NCI-H748 (cell line): ENCODE data around the gene LCE1E.
A peak's percentile ranks its signal among the peaks of the same experiment; 100 is the strongest.

Experiments used
- DNase-seq: peaks from one replicate; lab custom pipeline; 2025; ENCODE audit not compliant: unreplicated experiment; lab: John Stamatoyannopoulos, UW

LCE1E gene

GRCh38 chr1:152786077-152786476 is at the start of gene LCE1E:
TSS of gene LCE1E (plus strand) at chr1:152786257. CDS start at chr1:152787300, 1,043 bp downstream.
- no peak for DNase-seq

GRCh38 chr1:152737997-152738396 is 48.1 kb upstream of the LCE1E start:
- DNase-seq = no peak

- no peak for DNase-seq
Measured at GRCh38 chr1:152739841-152740240, 46.2 kb upstream of the LCE1E start.

GRCh38 chr1:152741656-152742055 is 44.4 kb upstream of the LCE1E start:
- no peak for DNase-seq

- no peak for DNase-seq
Measured at GRCh38 chr1:152743371-152744145, 42.5 kb upstream of the LCE1E start.

GRCh38 chr1:152745289-152745704 is 40.8 kb upstream of the LCE1E start:
- DNase-seq = peak; percentile 45

GRCh38 chr1:152745765-152746444 is 40.2 kb upstream of the LCE1E start:
- DNase-seq = no peak

GRCh38 chr1:152747831-152748230 is 38.2 kb upstream of the LCE1E start:
- no peak for DNase-seq

GRCh38 chr1:152752225-152752624 is 33.8 kb upstream of the LCE1E start:
- no peak for DNase-seq

- no peak for DNase-seq
Measured at GRCh38 chr1:152753586-152753985, 32.5 kb upstream of the LCE1E start.

GRCh38 chr1:152756872-152757271 is 29.2 kb upstream of the LCE1E start:
- DNase-seq = no peak

- no peak for DNase-seq
Measured at GRCh38 chr1:152757747-152758146, 28.3 kb upstream of the LCE1E start, which contains the start of gene KPRP. TSS of gene KPRP (plus strand) at chr1:152758025. CDS start at chr1:152759589, 1,564 bp downstream.

- DNase-seq = no peak
Measured at GRCh38 chr1:152758636-152759035, 27.4 kb upstream of the LCE1E start.

GRCh38 chr1:152759453-152760173 is 26.4 kb upstream of the LCE1E start:
- DNase-seq = no peak

GRCh38 chr1:152760551-152761190 is 25.4 kb upstream of the LCE1E start:
- DNase-seq = no peak

- DNase-seq = no peak
Measured at GRCh38 chr1:152761609-152762213, 24.3 kb upstream of the LCE1E start.

GRCh38 chr1:152768847-152769533 is 17.1 kb upstream of the LCE1E start:
- no peak for DNase-seq

GRCh38 chr1:152770411-152770810 is 15.6 kb upstream of the LCE1E start:
- DNase-seq = no peak

- DNase-seq = no peak
Measured at GRCh38 chr1:152774875-152775274, 11.2 kb upstream of the LCE1E start, which contains the start of gene LCE1F. TSS of gene LCE1F (plus strand) at chr1:152775140. CDS start at chr1:152776372, 1,232 bp downstream.

- no peak for DNase-seq
Measured at GRCh38 chr1:152776361-152776760, 9.7 kb upstream of the LCE1E start.
